GM23248 (cell line): ENCODE measurements around the gene NOTCH1.

Experiments used
- EZH2 ChIP-seq: fragments of 200-600 bp; sonication (generic); IDR thresholded peaks from 2 replicates; pipeline ENCODE4 v1.6.1; 2018; ENCODE audit warnings: antibody characterized with exemption, mild to moderate bottlenecking; ENCODE audit not compliant: insufficient read depth, poor library complexity, severe bottlenecking
- EZH2phosphoT487 ChIP-seq: fragments of 200-600 bp; sonication (generic); IDR thresholded peaks from 2 replicates; pipeline ENCODE4 v1.6.1; 2018; ENCODE audit warnings: antibody characterized with exemption, moderate library complexity, mild to moderate bottlenecking, low read depth; ENCODE audit not compliant: insufficient read depth

- TF ChIP-seq EZH2 = no peak
- no peak for TF ChIP-seq EZH2phosphoT487
Observed at GRCh38 chr9:136544964-136545691, 720 bp downstream of the NOTCH1 start.
